Omental fat pad (tissue), 4 donors: ENCODE results near the gene GRIK3. TPM values are rescaled to one million over a fixed set of nuclear protein-coding genes. Genes with fewer than 3 reads are reported as not detected.

Experiments used
- ATAC-seq: fragments of 150-250 bp; one replicate; pipeline ENCODE4 v1.9.1; 2016; ENCODE audit warnings: mild to moderate bottlenecking, moderate library complexity; ENCODE audit not compliant: low FRiP score
- DNase-seq: peaks from one replicate; pipeline ENCODE4 v3.0.0-alpha.2; 2019; ENCODE audit warnings: low spot score
- CTCF ChIP-seq, 3 donors: fragments of 450-650 bp; IDR thresholded peaks; one replicate each; pipeline ENCODE4 v1.5.1; 2016 to 2017; ENCODE audit warnings: antibody characterized with exemption in 3 of 3, mild to moderate bottlenecking in 3 of 3, moderate library complexity in 2 of 3
- total RNA-seq, 4 donors: library from RNA; depleted of rRNA; stranded (reverse); fragments of >200 nt; gene quantifications; one replicate each; pipeline ENCODE4 v1.1.0, GENCODE V29; 2016

GRIK3 gene
- total RNA-seq, 4 donors from 2014 or later, result 0.09 to 0.79 TPM; not detected in 2

GRCh38 chr1:36963006-36963405 lies 71.3 kb downstream of the GRIK3 start:
- ATAC-seq, result no peak
- TF ChIP-seq CTCF (IDR thresholded peaks at IDR 0.05), result no peak

GRCh38 chr1:36961062-36961615 lies 73.2 kb downstream of the GRIK3 start:
- ATAC-seq, result no peak
- TF ChIP-seq CTCF (IDR thresholded peaks at IDR 0.05), result no peak
- DNase-seq, result no peak

More at GRCh38 chr1:36963006-36963405, 71.3 kb downstream of the GRIK3 start:
- no peak for DNase-seq

GRCh38 chr1:36956570-36956969 lies 77.7 kb downstream of the GRIK3 start:
- no peak for TF ChIP-seq CTCF (IDR thresholded peaks at IDR 0.05)
- ATAC-seq (no peak), DNase-seq (no peak)

- no peak for TF ChIP-seq CTCF (IDR thresholded peaks at IDR 0.05)
- ATAC-seq (no peak), DNase-seq (no peak)
Measured at GRCh38 chr1:36955016-36955415, 79.3 kb downstream of the GRIK3 start.

GRCh38 chr1:36953061-36953460 lies 81.3 kb downstream of the GRIK3 start:
- TF ChIP-seq CTCF (IDR thresholded peaks at IDR 0.05), result no peak
- DNase-seq (no peak), ATAC-seq (no peak)

- TF ChIP-seq CTCF (IDR thresholded peaks at IDR 0.05), result no peak
- no peak for ATAC-seq
- no peak for DNase-seq
Measured at GRCh38 chr1:36951761-36952160, 82.6 kb downstream of the GRIK3 start.

- ATAC-seq (no peak), DNase-seq (no peak)
- TF ChIP-seq CTCF (IDR thresholded peaks at IDR 0.05), result no peak
Measured at GRCh38 chr1:36951292-36951750, 83.0 kb downstream of the GRIK3 start.
